GM23338 (cell line): ENCODE measurements around the gene NFATC1. TPM values are rescaled to one million over a fixed set of nuclear protein-coding genes. Genes with fewer than 3 reads are reported as not detected.

Experiments used
- ATAC-seq: fragments of 200-7000 bp; cut with Tn5 transposase; 3 replicates; pipeline ENCODE4 v1.9.1; 2020
- DNase-seq: peaks from one replicate; pipeline ENCODE4 v3.0.0-alpha.2; 2015; ENCODE audit warnings: low spot score
- H2AFZ ChIP-seq: fragments of 200-600 bp; sonication (generic); 2 replicates; pipeline ENCODE4 v1.8.0; 2016; ENCODE audit warnings: antibody characterized with exemption, mild to moderate bottlenecking, moderate library complexity
- H3F3A ChIP-seq: fragments of 200-600 bp; sonication (generic); replicated peaks from 2 replicates; pipeline ENCODE4 v1.8.0; 2017; ENCODE audit warnings: antibody characterized with exemption, mixed run types, low read depth
- H3K27ac ChIP-seq: fragments of 200-600 bp; sonication (generic); 2 replicates; pipeline ENCODE4 v1.6.1; 2016; ENCODE audit warnings: low read depth
- H3K27me3 ChIP-seq: fragments of 200-600 bp; sonication (generic); 2 replicates; pipeline ENCODE4 v1.8.0; 2016; ENCODE audit warnings: mild to moderate bottlenecking, mixed run types, moderate library complexity; ENCODE audit not compliant: insufficient read depth
- H3K36me3 ChIP-seq: fragments of 200-600 bp; sonication (generic); 2 replicates; pipeline ENCODE4 v1.8.0; 2016; ENCODE audit warnings: mild to moderate bottlenecking; ENCODE audit not compliant: insufficient read depth
- H3K4me1 ChIP-seq: fragments of 200-600 bp; sonication (generic); 2 replicates; pipeline ENCODE4 v1.8.0; 2016; ENCODE audit warnings: mild to moderate bottlenecking, moderate library complexity; ENCODE audit not compliant: insufficient read depth
- H3K4me2 ChIP-seq: fragments of 200-600 bp; sonication (generic); 2 replicates; pipeline ENCODE4 v1.7.1; 2017; ENCODE audit warnings: mixed run types
- H3K4me3 ChIP-seq: fragments of 200-600 bp; sonication (generic); 2 replicates; pipeline ENCODE4 v1.6.1; 2016; ENCODE audit warnings: mixed run types
- H3K79me2 ChIP-seq: fragments of 200-600 bp; sonication (generic); replicated peaks from 2 replicates; pipeline ENCODE4 v1.8.0; 2017; ENCODE audit warnings: mild to moderate bottlenecking; ENCODE audit not compliant: insufficient read depth
- H3K9me2 ChIP-seq: fragments of 200-600 bp; sonication (generic); 2 replicates; pipeline ENCODE4 v1.8.0; 2017; ENCODE audit not compliant: insufficient read depth
- H4K20me1 ChIP-seq: fragments of 200-600 bp; sonication (generic); replicated peaks from 2 replicates; pipeline ENCODE4 v1.8.0; 2017; ENCODE audit warnings: mild to moderate bottlenecking; ENCODE audit not compliant: insufficient read depth
- H3K27ac Mint-ChIP-seq: 2 replicates; pipeline ENCODE4 v1.8.0; 2020; ENCODE audit warnings: inconsistent platforms, mild to moderate bottlenecking, moderate library complexity, mixed read lengths
- H3K27me3 Mint-ChIP-seq: 3 replicates; pipeline ENCODE4 v1.8.0; 2022; ENCODE audit warnings: low read depth, mild to moderate bottlenecking, moderate library complexity, mixed read lengths, inconsistent platforms; ENCODE audit not compliant: insufficient read depth, poor library complexity
- H3K36me3 Mint-ChIP-seq: 3 replicates; pipeline ENCODE4 v1.8.0; 2021; ENCODE audit warnings: low read depth, mild to moderate bottlenecking, inconsistent platforms, moderate library complexity, mixed read lengths
- H3K4me1 Mint-ChIP-seq: 3 replicates; pipeline ENCODE4 v1.8.0; 2020; ENCODE audit warnings: mild to moderate bottlenecking, inconsistent platforms, mixed read lengths
- H3K4me3 Mint-ChIP-seq: 3 replicates; pipeline ENCODE4 v1.8.0; 2021; ENCODE audit warnings: moderate library complexity, mild to moderate bottlenecking, inconsistent platforms, mixed read lengths
- H3K9me3 Mint-ChIP-seq: 3 replicates; pipeline ENCODE4 v1.8.0; 2020; ENCODE audit warnings: moderate library complexity, mild to moderate bottlenecking, inconsistent platforms, mixed read lengths
- CREB1 ChIP-seq: fragments of 250-450 bp; sonication (Bioruptor Pico); IDR thresholded peaks from 2 replicates; pipeline ENCODE4 v1.5.0; 2020; ENCODE audit warnings: low read depth, mild to moderate bottlenecking, moderate library complexity
- ETS1 ChIP-seq: IDR thresholded peaks from 2 replicates; pipeline ENCODE4 v1.6.1; 2016; ENCODE audit warnings: antibody characterized with exemption
- EZH2 ChIP-seq: fragments of 200-600 bp; sonication (generic); IDR thresholded peaks from one replicate; pipeline ENCODE4 v1.8.0; 2017; ENCODE audit warnings: antibody characterized with exemption, mild to moderate bottlenecking, low read depth; ENCODE audit not compliant: unreplicated experiment
- EZH2phosphoT487 ChIP-seq: fragments of 200-600 bp; sonication (generic); IDR thresholded peaks from one replicate; pipeline ENCODE4 v1.8.1; 2018; ENCODE audit warnings: antibody characterized with exemption; ENCODE audit not compliant: unreplicated experiment
- JUNB ChIP-seq: IDR thresholded peaks from one replicate; pipeline ENCODE4 v1.6.1; 2016; ENCODE audit warnings: antibody characterized with exemption; ENCODE audit not compliant: unreplicated experiment
- NANOG ChIP-seq: IDR thresholded peaks from 2 replicates; pipeline ENCODE4 v1.6.1; 2016; ENCODE audit warnings: antibody characterized with exemption, borderline replicate concordance
- POLR2AphosphoS5 ChIP-seq: IDR thresholded peaks from 2 replicates; pipeline ENCODE4 v1.6.1; 2016; ENCODE audit warnings: antibody characterized with exemption, low read depth
- REST ChIP-seq: IDR thresholded peaks from one replicate; pipeline ENCODE4 v1.6.1; 2018; ENCODE audit warnings: antibody characterized with exemption; ENCODE audit not compliant: unreplicated experiment
- STAT1 ChIP-seq: IDR thresholded peaks from one replicate; pipeline ENCODE4 v1.6.1; 2016; ENCODE audit warnings: antibody characterized with exemption; ENCODE audit not compliant: unreplicated experiment
- ZNF114 ChIP-seq: fragments of 250-450 bp; sonication (Bioruptor Pico); IDR thresholded peaks from 2 replicates; pipeline ENCODE4 v1.5.0; 2020; ENCODE audit warnings: mild to moderate bottlenecking, moderate library complexity
- ZNF331 ChIP-seq: fragments of 250-450 bp; sonication (Bioruptor Pico); IDR thresholded peaks from 2 replicates; pipeline ENCODE4 v1.5.0; 2020; ENCODE audit warnings: low read depth, mild to moderate bottlenecking, moderate library complexity
- polyA plus RNA-seq: library from polyadenylated mRNA; unstranded; fragments of >200 nt; fragmentation: Nextera tagmentation; extraction: Ambion mirVana; gene quantifications from 2 replicates; pipeline ENCODE4 v1.2.1, GENCODE V29; 2016
- total RNA-seq: library from RNA; depleted of rRNA; stranded (reverse); fragments of >200 nt; shearing (Covaris generic); gene quantifications from 2 replicates; pipeline ENCODE4 v1.2.3, GENCODE V29; 2014
- TF ChIP-seq, protein P1 (sequence below), 2 experiments: fragments of 200-600 bp in 1 of 2; sonication (generic) in 1 of 2; conservative IDR thresholded peaks; 2 replicates each; pipeline versions ENCODE4 v1.5.1 to v1.6.1; 2016 to 2017; ENCODE audit warnings: antibody characterized with exemption in 2 of 2, low read depth in 2 of 2, mild to moderate bottlenecking in 2 of 2, moderate library complexity in 1 of 2
- TF ChIP-seq, protein P2 (sequence below): fragments of 250-450 bp; sonication (Bioruptor Pico); IDR thresholded peaks from 2 replicates; pipeline ENCODE4 v1.5.0; 2020; ENCODE audit warnings: mild to moderate bottlenecking, moderate library complexity

NFATC1 gene
- total and polyA plus RNA-seq, 2 experiments from 2014 or later, result 3.9 to 6.4 TPM

DNA sequence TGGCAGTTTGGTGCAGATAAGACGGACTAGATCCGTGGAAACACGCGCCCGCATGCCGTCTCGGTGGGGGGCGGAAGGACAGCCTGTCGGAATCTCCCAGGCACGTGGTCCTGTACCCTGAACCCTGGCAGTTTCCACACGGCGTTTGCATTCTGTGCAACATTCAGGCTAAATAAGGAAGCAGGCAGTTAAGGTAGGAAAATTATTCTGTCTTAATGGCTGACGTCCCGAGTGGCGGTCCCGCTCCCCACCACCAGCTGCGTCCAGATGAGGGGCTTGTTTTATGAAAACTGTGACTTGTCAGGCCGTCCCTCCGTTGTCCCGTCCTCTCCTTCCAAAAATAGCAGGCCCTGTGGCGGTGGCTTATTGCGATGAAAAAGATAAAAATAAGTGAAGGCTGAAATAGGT, 120.2 kb downstream of the NFATC1 start:
- Histone ChIP-seq H3K27me3 (no peaks in the 10 kb centered on the region), H2AFZ (no peak overlapping the region), H4K20me1 (no peaks in the 10 kb centered on the region; the same call in 1 of the 2 replicates), H3K27ac (no peak overlapping the region), H3K9me2 (no peaks in the 10 kb centered on the region), H3K79me2 (no peaks in the 10 kb centered on the region), H3K4me3 (no peak overlapping the region), H3K4me1 (no peaks in the 10 kb centered on the region), H3K36me3 (no peaks in the 10 kb centered on the region), H3K4me2 (no peak overlapping the region), H3F3A (no peaks in the 10 kb centered on the region)
- Mint-ChIP-seq H3K4me1 (peaks cover 2% of the 10 kb centered on the region; the same call in 1 of the 3 replicates), H3K27ac (no peak overlapping the region), H3K9me3 (no peaks in the 10 kb centered on the region; the same call in 2 of the 3 replicates), H3K4me3 (no peak overlapping the region), H3K27me3 (peaks cover 4% of the 10 kb centered on the region), H3K36me3 (no peaks in the 10 kb centered on the region)
- no peak for ATAC-seq
- TF ChIP-seq STAT1 (no peak), POLR2AphosphoS5 (no peak), NANOG (no peak), REST (no peak), ZNF114 (CRISPR knock-in tag) (no peak), ETS1 (no peak), ZNF331 (CRISPR knock-in tag) (no peak), CREB1 (CRISPR knock-in tag) (no peak), EZH2 (no peak), EZH2phosphoT487 (no peak), JUNB (no peak)
- TF ChIP-seq, protein P1, sequence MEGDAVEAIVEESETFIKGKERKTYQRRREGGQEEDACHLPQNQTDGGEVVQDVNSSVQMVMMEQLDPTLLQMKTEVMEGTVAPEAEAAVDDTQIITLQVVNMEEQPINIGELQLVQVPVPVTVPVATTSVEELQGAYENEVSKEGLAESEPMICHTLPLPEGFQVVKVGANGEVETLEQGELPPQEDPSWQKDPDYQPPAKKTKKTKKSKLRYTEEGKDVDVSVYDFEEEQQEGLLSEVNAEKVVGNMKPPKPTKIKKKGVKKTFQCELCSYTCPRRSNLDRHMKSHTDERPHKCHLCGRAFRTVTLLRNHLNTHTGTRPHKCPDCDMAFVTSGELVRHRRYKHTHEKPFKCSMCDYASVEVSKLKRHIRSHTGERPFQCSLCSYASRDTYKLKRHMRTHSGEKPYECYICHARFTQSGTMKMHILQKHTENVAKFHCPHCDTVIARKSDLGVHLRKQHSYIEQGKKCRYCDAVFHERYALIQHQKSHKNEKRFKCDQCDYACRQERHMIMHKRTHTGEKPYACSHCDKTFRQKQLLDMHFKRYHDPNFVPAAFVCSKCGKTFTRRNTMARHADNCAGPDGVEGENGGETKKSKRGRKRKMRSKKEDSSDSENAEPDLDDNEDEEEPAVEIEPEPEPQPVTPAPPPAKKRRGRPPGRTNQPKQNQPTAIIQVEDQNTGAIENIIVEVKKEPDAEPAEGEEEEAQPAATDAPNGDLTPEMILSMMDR (conservative IDR thresholded peaks at IDR 0.05; ENCODE audit: low read depth in 2 of 2), result no peak
- TF ChIP-seq, protein P2, sequence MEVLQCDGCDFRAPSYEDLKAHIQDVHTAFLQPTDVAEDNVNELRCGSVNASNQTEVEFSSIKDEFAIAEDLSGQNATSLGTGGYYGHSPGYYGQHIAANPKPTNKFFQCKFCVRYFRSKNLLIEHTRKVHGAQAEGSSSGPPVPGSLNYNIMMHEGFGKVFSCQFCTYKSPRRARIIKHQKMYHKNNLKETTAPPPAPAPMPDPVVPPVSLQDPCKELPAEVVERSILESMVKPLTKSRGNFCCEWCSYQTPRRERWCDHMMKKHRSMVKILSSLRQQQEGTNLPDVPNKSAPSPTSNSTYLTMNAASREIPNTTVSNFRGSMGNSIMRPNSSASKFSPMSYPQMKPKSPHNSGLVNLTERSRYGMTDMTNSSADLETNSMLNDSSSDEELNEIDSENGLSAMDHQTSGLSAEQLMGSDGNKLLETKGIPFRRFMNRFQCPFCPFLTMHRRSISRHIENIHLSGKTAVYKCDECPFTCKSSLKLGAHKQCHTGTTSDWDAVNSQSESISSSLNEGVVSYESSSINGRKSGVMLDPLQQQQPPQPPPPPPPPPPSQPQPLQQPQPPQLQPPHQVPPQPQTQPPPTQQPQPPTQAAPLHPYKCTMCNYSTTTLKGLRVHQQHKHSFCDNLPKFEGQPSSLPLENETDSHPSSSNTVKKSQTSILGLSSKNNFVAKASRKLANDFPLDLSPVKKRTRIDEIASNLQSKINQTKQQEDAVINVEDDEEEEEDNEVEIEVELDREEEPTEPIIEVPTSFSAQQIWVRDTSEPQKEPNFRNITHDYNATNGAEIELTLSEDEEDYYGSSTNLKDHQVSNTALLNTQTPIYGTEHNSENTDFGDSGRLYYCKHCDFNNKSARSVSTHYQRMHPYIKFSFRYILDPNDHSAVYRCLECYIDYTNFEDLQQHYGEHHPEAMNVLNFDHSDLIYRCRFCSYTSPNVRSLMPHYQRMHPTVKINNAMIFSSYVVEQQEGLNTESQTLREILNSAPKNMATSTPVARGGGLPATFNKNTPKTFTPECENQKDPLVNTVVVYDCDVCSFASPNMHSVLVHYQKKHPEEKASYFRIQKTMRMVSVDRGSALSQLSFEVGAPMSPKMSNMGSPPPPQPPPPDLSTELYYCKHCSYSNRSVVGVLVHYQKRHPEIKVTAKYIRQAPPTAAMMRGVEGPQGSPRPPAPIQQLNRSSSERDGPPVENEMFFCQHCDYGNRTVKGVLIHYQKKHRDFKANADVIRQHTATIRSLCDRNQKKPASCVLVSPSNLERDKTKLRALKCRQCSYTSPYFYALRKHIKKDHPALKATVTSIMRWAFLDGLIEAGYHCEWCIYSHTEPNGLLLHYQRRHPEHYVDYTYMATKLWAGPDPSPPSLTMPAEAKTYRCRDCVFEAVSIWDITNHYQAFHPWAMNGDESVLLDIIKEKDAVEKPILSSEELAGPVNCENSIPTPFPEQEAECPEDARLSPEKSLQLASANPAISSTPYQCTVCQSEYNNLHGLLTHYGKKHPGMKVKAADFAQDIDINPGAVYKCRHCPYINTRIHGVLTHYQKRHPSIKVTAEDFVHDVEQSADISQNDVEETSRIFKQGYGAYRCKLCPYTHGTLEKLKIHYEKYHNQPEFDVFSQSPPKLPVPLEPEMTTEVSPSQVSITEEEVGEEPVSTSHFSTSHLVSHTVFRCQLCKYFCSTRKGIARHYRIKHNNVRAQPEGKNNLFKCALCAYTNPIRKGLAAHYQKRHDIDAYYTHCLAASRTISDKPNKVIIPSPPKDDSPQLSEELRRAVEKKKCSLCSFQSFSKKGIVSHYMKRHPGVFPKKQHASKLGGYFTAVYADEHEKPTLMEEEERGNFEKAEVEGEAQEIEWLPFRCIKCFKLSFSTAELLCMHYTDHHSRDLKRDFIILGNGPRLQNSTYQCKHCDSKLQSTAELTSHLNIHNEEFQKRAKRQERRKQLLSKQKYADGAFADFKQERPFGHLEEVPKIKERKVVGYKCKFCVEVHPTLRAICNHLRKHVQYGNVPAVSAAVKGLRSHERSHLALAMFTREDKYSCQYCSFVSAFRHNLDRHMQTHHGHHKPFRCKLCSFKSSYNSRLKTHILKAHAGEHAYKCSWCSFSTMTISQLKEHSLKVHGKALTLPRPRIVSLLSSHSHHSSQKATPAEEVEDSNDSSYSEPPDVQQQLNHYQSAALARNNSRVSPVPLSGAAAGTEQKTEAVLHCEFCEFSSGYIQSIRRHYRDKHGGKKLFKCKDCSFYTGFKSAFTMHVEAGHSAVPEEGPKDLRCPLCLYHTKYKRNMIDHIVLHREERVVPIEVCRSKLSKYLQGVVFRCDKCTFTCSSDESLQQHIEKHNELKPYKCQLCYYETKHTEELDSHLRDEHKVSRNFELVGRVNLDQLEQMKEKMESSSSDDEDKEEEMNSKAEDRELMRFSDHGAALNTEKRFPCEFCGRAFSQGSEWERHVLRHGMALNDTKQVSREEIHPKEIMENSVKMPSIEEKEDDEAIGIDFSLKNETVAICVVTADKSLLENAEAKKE (CRISPR knock-in tag), result no peak
- no peak for DNase-seq
